DMS79 (cell line): ENCODE measurements around the gene KRT84.
"Not testable (repeated sequence)": the region's sequence is repeated elsewhere in the genome, so short reads cannot be mapped to it uniquely, and the experiment has no call there.

Experiments
- DNase-seq: peaks from one replicate; lab custom pipeline; 2025; lab: John Stamatoyannopoulos, UW

The KRT84 gene

DNA sequence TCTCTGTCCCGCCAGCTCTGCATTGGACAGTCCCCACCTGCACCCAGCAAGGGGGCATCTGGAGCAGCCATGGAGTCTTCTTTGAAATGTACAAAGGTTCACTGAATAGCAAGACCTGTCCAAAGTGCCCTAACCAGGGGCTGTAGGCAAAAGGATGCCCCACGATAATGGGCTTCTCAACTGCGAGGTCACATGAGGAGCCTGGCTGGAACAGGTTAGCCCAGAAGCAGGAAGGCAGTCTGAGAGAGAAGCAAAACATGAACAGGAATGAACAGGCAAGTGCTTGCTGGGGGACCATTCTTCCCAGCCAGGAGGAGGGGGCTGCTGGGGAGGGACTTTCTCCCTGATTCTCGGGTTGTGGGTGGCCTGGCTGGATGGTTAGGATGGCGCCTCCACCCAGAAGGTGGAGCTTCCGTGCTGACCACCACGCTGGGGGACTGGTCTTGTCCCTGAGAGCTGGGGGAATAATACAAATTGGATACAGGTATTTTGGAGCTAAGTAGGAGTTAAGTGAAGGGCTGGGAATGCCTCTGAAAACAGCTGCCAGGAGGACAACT lies 25.3 kb downstream of the KRT84 start:
- no peak for DNase-seq

DNA sequence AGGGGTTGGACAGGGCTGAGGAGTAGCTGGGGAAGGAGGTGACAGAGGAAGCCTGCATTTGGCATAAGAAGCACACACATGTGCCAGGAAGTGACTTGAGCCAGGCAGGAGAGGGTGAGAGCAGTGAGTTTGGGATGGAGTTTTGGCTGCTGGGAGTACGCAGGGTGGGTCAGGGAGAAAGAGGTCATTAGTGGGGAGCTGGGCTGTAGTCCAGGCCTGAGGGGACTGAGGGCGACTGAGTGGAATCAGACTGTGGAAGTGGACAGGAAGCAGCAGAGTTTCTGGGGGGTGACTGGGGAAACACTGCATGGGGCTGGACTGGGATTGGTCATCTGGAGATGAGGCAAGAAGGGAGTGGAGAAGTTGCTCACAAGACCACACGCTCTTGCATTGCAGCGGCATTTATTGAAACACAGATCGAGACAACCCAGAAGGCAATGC lies 25.8 kb downstream of the KRT84 start:
- DNase-seq = no peak

DNA sequence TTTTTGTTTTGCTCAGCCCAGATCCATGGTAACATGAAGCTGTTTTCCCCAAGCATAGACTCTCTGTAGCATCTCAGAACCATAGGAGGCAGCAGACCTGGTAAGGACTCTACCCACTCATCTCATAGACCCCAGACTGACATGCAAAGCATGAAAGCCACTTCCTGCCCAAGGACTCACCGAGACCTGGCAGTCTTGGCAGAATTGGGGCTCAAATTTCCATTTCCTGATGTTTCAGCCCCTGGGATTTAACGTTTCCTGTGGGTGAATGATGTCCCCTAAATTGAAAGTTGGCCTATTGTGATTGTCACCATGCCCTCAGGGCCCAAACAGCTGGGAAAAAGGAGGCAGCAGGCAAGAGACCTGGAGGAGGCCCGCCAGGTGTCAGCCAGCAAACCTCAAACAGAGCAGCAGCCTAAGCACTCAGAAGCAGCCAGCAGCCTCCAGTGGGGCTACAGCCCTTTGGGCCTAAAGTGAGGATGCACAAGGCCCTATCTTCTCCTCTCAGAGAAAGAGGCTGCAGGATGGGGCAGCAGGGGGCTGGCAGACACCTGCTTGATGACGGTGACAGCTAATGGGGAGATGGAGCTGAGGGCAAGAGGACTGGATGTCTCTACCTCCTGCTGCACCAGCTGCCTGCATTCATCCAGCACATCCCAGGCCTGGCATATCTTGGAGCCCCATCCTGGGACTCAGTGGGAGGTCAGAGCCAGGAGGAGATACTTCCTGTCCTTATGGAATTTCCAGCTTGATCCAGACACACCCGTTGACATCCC lies 26.7 kb downstream of the KRT84 start:
- DNase-seq = no peak

DNA sequence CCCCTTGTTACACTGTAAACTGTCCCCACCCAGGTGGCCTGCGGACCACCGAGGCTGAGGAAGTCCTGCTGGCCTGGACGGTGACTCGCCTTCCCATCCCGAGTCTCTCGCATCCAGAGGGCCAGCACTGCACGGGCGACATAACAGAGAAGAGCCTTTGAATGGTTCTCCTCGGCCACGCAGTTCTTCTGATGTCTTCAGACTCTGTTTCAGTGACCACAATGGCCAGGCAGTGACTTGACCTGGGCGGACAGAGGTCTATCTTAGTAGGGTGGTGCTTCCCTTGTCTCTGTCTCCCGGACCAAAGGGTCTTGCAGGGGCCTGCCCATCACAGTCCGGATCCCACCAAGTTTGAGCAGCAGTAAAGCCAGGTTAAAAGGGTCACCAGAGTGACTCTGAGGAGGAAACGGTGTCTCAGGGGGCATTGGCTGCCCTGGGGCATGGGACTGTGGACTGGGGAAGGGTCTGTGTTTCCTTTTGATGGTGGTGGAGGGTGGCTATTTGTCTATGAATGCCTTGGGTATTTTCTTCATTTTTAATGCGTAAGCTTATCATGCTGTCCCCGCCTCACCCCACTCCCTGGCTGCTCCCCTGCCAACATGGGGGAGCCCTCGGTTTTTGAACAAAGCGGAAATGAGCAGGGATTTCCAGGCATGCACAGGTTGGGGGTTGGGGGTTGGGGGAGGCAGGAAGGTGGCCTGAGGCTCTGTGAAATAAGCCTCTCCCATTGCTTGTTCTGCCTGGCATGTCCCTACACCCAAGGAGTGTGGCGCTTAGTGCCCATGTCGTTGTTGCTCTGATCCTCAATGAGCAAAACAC lies 28.5 kb downstream of the KRT84 start:
- no peak for DNase-seq

DNA sequence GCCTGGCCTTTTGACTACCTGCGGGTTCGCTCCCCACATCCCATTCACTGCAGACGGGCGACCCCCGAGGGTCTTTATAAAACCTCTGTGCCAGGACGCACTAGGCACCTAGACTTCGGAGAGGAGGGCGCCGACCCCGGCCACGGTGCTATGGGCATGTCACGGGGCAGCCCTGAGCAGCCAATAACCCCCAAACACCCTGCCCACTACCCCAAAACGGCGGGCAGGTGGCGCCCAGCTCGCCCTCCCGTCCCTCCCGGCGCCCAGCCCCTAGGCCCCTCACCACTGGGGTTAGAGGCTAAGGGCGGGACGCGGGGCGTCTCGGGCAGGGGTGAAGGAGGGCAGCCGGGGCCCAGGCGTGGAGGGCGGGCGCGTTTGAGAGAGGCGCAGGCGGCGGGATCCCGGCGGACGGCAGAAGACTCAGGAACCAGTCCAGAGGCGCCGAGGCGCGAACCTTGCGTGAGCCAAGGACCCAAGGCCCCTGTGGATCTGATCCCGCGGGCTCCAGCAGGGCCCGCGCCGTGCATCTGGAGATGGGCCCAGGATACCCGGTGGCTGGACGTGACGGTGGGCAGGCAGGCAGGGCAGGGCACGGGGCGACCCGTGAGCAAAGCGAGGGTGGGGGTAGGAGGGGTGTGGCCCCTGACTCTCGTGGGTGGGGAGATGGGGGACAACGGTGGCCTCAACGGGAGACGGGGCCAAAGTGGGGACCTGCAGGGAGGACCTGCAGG lies 29.3 kb downstream of the KRT84 start:
- DNase-seq = no peak

DNA sequence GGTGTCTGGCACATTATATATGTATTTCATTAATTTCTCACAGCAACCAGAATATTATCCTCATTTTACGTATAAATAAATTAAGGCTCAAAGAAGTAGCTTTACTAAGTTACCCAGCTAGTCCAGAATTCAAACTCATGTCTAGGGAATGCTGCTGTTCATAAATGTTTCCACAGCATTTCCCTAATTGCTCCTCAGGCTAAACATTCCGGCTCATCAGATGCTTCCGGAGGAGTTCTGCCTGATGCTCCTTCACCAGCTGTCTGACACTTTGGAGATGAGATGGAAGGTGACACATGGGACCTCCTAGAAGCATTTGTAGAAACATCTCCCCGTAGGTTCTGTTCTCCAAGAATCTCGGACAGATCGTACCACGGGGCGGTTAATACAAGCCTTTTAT lies 30.3 kb downstream of the KRT84 start:
- DNase-seq = no peak

DNA sequence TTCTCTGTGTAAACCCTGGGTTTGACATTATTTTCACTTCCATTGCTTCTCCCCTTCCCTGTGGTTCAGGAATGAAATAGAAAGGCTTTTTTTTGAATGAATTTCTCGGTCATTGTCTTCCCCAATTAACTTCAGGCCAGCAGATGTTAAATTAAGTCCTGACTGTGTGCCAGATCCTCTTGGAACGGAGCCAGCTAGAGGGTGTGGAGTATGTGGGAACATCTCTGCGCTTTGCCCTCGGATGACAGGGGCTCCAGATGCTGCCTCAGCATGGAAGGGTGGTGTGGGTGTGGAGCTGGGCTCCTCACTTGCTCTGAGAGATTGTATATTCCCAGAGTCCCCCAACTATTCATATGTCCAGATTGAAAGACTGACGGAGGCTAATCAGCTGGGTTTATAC lies 31.3 kb downstream of the KRT84 start:
- DNase-seq = no peak

DNA sequence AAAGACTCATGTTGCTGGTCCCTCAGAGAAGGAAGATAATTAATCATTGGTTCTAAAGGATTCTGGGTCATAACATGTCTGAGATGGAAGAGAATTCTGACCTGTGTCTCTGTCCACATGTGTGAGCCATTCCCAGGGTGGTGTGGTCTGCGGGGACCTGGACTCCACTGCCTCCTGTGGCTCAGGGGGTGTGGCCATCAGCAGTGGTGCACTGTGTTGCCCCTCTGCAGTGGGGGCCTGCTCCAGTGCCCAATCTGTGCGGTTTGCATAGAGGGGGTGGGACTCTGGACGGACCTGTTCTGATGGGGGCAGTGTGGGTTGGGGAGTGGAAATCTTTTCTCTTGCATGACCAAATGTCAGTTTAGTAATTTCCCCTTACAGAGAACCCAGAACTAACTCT lies 31.7 kb downstream of the KRT84 start:
- no peak for DNase-seq

DNA sequence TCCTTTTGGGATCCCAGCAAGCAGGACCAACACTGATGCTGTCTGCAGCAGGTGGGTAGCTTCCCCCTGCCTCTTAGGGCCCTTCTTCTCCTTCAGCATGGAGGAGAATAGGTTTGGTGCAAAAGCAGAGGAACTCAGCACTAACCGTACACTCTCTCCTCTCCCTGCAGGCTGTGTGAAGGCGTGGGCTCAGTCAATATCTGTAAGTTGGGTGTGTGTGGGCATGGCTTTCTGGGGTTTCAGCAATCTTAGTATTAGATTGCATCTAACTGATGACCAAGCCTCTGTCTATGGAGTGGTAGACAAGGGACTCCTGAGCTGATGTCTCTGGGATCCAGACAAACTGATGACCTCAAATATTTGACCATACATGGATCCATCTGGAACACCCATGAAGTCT lies 32.5 kb downstream of the KRT84 start:
- no peak for DNase-seq

DNA sequence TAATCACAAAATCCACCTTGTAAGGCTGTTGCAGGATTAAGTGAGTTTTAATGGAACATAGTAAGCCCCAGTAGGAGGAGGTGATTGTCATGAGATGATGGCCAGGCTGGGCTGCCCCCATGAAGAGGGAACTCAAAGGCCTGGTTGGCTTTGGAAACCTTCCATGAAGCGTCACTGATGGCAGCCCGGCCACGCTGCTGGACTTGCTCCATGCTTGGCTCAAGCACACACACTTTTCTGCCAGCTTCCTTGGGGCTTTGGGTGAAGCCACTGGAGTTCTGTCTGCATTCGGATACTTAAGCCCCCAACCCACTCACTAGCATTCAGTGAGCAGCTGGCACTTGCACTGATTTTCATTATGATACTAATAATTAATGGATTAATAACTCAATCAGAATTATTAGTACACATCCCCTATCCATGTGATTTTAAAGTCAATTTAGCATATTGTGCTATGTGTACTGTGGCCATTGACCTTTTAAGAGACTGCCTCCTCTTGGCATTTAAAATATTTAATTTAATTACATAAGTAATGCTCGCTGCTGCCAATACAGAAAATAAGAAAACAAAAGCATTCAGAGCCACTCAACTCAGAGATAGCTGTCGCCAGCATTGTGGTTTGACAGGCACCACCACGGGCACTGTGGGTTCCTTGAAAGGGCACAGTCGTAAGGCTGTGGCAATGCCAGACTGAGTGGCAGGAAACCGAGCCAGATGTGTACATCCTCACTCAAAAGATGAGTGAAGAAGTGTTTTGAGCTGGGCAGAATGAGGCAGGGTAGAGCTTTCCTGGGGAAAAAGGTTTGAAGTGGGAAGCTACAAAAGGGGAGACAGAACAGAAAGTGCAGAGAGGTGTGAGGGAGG lies 34.0 kb downstream of the KRT84 start:
- DNase-seq = no peak

DNA sequence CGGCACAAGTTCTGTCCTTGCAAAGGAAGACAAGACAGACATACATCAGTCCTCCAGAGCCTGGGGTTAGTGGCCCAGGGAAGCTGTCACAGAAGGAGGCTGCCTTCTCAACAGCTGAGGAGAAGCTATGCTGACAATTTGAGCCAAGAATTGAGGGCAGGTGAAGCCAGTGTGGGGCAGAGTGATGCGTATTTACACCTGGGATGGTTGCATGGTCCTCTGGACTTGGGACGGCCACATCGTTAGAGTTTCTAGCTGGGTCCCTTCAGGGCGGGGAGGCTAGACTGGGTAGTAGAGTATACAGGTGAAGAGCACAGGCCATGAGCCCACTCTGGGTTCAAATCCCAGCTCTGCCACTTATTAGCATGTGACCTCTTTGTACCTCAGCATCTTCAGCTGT lies 34.7 kb downstream of the KRT84 start:
- DNase-seq = no peak

DNA sequence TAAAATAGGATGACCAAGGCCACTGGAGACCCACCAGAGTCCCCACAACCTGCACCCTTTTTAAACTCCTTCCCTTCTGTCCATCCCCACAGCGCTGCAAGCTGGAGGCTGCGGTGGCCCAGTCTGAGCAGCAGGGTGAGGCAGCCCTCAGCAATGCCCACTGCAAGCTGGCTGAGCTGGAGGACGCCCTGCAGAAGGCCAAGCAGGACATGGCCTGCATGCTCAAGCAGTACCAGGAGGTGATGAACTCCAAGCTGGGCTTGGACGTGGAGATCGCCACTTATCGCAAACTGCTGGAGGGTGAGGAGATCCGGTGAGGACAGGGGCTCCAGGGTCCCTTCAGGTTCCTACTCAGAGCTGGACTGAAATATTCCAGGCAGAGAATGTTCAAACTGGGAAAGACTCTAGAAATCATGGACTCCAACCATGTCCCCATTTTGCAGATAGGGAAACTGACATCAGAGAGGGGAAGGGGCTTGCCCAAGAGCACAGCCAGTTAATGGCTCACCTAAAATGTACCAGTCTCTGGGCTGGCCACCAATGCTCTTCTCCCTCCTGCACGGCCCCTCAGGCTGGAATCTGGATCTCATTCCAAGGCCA lies 35.3 kb downstream of the KRT84 start:
- DNase-seq = no peak

DNA sequence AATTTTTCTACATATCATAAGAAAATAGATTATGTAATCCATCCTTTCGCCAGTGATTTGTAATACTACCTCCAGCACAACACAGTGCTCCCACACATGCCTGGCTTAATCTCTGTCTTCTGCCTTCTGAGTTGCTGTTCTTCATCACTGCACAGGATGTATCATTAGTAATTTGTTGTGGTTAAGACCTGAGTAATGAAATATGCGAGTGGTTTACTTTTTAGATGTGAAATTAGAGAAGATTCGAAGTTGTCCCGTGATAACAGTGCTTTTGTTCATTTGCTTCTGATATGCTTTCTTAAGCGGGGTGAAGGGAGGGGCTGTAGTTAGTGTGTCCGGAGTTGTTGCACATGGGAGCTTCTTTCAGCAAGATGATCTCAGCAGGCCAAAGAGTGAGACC lies 36.3 kb downstream of the KRT84 start:
- no peak for DNase-seq

DNA sequence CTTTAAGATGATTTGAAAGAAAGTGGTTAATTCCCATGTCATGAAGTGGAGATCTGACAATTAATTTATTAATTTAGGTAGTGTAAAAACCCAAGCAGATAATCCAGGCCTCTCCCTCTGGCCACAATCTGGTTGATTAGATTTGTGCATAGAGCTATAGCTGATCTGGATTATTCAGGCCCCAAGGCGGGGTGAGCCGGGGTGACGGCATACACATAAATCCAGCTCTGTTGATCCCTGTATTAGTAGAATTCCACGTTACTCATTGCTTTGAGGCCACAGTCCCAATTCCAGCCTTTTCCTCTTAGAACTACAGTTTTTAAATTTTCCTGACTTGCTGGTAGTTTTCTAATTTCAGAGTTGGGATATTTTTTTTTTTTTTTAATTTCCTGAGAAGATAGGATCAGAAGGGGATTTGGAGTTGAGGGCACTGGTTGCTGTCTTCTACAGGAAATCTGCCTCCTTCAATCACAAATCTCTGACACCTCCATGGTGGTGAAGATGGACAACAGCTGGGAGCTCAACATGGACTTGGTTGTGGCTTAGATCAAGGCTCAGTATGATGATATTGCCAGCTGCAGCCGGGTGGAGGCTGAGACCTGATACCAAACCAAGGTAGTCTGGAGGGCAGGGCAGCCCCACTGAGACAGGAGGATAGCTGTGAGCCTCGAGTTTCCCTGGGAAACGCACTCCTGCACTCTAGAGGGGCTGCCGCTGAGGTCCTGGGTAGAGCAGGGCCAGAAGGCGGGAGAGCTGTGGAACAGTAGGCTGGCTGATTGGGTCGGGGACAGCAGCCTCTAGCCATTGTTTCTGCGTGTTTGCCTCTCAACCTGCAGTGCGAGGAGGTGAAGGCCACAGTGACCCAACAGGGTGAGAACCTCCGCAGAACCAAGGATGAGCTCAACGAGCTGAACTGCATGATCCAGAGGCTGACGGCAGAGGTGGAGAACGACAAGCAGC lies 37.6 kb downstream of the KRT84 start:
- no peak for DNase-seq

DNA sequence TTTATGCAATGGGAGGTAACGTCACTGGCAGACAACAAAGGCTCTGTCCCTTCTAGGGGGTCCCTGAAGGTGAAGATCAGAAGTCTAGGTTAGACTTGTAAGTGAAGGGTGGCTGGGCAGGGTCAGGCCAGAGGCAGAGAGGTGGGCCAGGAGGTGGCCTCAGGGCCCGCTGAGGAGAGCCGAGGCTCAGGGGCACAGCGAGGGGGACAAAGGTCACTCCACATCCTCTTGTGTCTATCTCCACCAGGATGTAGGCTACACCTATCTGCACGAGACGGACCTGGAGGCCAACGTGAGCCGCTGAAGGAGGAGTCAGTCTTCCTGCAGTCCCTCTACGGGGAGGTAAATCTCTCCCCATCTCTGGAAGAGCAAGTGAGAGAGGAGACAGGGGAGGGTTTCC lies 38.4 kb downstream of the KRT84 start:
- no peak for DNase-seq

DNA sequence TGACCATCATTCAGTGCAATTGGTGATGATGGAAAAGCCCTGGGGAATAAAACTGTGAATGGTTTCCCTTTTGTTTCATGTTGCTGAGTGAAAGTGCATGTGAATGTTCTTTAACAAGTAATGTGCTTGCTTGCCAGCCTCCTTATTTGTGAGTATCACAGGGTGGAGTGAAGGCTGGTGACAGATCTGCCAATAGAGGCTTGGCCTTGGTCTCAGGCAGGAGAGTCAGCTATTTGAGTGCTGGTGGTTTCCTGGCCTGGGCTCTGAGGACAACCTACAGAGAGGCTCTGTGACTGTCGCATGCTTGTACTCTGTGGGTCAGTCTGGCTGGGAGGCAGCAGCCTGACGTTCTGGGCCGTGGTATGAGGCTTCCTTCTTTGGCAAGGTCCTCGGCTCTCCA lies 38.9 kb downstream of the KRT84 start:
- DNase-seq = no peak

DNA sequence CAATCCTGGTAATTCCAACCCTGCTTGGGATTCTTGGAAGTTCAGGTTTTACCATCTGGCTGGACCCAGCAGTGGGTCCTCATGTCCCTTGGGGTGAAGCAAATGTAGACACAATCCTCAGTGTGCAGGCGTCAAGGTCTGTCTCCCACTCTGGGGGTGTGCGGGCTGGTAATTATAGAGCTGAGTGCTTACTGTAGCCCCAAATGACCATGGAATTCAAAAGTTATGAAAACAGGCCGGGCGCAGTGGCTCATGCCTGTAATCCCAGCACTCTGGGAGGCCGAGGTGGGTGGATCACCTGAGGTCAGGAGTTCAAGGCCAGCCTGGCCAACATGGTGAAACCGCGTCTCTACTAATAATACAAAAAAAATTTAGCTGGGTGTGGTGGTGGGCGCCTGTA lies 40.4 kb downstream of the KRT84 start:
- not testable (repeated sequence) for DNase-seq

DNA sequence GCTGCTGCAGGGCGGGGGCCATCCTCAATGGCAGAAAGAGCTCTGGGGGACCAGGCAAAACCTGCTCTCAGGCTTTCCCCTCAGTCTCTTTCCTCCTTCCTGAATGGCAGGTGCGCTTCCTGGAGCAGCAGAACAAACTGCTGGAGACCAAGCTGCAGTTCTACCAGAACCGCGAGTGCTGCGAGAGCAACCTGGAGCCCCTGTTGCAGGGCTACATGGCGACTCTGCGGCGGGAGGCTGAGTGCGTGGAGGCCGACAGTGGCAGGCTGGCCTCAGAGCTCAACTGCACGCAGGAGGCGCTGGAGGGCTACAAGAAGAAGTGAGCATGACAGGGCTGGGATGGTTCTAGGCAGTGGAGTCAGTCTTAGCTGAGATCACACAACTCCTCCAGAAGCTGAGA lies 41.3 kb downstream of the KRT84 start:
- DNase-seq = no peak

DNA sequence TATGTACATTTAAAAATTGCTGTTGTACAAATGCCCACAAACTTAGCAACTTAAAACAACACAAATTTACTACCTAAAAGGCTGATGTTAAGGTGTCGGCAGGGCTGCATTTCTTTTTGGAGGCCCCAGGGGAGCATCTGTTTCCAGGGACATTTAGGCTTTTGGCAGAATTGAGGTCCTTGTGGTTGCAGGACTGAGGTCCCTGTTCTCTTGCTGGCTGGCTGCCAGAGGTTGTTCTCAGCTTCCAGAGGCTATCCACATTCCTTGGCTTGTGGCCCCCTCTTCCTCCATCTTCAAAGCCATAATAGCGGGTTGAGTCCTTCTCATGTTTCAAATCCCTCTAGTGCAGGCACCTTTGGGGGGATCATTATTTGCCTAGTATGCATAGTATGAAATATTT lies 41.9 kb downstream of the KRT84 start:
- no peak for DNase-seq
